HG03354 (cell line): ENCODE measurements around the gene NME4.
A peak's percentile ranks its signal among the peaks of the same experiment; 100 is the strongest.
"Not testable (repeated sequence)": the region's sequence is repeated elsewhere in the genome, so short reads cannot be mapped to it uniquely, and the experiment has no call there.

Experiments
- ATAC-seq: cut with Tn5 transposase; IDR thresholded peaks from one replicate; pipeline ENCODE4 v1.9.1; 2021; ENCODE audit warnings: mild to moderate bottlenecking; ENCODE audit not compliant: unreplicated experiment, poor library complexity, severe bottlenecking

NME4 gene

DNA sequence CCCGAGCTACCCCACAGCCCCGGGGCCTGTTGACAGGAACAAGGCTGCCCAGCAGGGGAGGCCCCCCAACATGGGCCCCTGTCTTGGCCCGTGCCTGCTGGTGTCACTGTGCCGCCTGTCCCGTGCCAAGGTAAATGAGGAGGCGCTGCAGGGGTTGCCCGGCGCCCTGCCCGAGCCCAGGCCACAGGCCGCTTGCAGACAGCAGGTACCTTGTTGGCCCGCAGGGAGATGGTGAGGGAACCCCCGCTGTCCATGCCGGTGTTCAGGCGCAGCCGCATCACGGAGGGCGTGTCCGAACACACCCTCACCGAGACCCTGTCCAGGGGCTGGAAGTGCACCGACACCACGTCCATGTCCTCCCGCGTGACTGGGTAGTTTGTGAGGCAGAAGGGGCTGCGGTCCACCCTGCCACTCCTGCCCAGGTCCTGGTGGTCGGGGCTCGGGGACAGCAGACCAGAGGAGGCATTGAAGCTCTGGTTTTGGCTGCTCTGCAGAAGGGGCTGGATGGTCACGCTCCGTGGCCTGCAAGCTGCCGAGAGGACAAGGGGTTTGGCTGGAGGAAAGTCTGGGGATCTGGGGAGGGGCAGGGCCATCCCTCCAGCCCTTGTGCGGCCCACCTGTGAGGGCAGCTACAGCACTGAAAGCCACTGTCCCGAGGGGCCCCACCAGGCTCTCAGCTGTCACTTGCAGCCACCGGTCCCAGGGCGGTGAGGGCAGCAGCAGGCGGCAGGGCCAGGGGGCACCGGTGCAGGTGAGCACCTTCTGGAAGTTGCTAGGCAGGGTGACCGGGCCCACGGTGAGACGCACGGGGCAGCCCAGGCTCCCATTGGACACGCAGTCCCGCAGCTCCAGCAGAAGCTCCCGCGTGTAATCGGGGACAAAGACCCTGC is 20.8 kb upstream of the NME4 start:
- no peak for ATAC-seq

DNA sequence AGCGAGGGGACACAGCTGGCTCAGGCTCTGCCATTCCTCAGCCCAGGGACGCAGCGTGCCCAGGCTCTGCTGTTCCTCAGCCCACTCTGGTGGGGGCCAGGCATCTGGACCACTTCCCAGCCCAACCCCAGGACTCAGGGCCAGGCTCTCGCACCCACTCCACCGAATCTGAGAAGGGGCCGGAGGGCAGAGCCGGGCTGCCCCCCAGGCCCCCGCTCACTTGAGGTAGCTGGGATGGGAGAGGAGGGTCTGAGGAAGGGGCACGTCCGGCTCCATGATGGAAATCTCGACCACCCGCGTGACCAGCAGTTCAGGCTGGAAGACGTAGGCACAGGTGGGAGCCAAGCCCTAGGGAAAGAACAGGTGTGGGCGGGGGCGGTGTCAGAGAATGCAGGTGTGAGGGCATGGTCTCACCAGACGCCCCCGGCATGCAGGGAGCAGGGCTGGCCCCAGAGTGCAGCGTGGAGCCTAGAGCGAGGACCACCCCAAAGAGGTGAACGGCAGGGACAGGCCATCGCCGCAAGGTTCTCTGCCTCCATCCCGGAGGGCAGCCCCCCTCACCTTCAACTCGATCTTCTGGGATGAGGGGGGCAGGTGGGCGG is 20.1 kb upstream of the NME4 start:
- no peak for ATAC-seq

- no peak for ATAC-seq
Measured at GRCh38 chr16:377419-377951, 19.5 kb upstream of the NME4 start.

DNA sequence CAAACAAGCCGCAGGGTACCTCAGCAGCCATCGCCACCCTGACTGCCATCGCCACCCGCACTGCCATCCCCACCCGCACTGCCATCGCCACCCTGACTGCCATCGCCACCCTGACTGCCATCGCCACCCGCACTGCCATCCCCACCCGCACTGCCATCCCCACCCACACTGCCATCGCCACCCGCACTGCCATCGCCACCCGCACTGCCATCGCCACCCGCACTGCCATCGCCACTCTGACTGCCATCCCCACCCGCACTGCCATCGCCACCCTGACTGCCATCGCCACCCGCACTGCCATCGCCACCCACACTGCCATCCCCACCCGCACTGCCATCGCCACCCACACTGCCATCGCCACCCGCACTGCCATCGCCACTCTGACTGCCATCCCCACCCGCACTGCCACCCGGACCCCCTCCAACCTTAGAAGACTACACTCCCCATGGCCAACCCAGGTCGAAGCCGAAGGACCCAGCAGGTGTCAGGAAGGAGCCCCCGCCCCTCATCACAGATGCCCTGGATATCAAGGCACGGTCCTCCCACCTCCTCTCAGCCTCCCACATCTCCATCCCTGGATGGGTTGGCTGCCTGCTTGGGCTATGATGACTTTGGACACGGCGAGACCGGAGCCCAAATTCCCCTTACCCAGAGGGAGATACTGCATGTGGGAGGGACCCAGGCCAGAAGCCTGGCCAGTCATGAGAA is 18.7 kb upstream of the NME4 start:
- not testable (repeated sequence) for ATAC-seq

DNA sequence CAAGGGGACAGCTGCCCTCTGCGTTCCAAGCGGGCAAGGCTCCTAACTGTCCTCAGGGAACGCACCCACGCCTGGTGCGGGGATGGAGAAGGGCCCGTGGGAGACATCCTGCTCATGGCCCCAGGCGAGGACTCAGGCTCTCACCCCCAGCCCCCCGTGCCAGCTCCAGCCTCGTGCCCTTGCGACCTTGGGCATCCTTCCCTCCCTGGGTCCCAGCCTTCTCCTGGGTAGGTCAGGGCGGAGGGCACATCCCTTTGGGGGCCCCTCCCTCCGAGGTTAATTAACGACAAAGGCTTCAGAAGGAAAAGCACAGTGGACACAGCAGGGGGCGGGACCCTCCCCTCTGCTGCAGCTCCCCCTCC is 18.2 kb upstream of the NME4 start:
- ATAC-seq, result no peak

DNA sequence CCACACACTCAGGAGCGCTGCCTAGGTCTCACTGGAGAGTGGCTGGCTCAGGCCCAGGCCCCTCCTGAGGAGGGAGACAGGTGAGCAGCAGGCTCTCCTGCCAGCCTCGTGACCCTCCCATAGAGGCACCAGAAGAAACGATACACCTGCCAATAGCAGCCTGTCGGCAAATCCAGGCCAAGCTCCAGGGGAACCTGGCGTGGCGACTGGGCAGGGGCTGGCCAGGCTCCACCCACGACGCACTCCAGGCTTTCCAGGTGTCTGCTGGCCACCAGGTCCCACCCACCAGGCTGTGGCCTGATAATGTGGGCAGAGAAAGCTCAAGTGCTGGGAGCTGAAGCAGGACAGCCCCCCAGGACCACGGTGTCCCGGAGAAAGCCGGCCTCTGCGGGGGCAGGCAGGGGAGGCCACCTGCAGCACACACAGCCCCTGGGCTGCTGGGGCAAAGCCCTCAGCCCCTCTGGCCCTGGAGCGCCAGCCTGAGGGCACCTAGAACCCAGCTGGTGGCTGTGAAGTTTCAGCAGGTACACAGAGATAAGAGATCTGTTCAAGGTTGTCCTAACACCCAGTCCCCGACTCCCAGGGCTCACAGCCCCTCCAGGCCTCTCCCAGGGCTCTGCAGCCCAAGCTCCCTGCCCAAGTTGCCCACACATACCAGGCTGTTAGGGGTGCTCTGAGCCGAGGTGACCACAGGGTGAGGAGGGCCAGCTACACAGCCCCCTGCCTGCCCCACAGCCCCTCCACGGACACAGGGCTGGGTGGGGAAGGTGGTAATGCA is 17.6 kb upstream of the NME4 start:
- no peak for ATAC-seq

- ATAC-seq, result no peak
Measured at GRCh38 chr16:379961-380761, 16.8 kb upstream of the NME4 start.

DNA sequence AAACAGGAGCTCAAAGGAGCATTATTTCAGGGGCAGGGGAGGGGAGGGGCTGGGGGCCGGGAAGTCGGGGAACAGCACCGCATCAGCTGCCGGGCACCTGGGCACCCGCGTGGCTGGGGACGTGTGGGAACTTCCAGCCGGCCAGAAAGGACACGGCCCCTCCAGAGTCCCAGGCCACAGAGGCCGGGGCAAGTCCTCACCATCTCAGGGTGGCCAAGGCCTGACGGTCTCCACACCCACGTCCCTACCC is 16.3 kb upstream of the NME4 start:
- ATAC-seq, result no peak

- ATAC-seq, result peak; percentile 34
Measured at GRCh38 chr16:381012-381788, 15.8 kb upstream of the NME4 start.

GRCh38 chr16:381789-382717 is 14.9 kb upstream of the NME4 start, which contains the start of gene PGAP6:
Gene PGAP6, minus strand, starts transcription at chr16:381978. Its CDS starts 157 bp downstream, at chr16:381821.
- ATAC-seq, result peak; percentile 45

DNA sequence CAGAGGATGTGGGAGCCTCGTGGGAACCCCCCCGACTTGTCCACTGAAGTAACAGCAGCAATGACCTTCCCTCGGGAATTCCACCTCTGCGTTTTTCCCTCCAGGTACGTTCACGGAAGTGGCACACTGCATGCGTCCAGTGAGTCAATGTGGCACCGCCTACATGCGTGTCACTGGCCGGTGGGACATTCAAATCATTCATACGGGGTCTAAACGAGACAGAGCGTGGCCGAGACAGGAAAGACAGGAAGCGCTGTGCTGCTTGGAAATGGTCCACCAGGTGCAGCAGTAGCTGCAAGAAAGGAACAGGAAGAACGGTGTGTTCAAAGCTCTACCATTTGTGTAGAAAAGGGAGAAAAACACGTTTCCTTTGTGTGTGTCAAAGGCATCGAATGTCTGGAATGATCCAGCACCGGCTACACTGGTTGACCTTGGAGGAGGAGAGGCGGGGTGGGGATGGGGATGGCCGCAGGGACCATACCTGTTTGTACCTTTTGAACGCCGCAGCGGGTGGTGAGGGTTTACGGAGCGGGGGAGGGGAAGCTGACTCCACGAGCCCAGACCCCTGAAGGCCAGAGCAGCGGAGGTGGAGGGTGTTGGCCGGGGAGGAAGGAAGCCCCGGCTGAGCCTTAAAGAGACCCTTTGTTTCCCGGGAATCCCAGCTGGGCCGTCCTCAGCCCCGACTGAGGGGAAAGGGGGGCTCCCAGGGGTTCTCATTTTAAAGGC is 13.5 kb upstream of the NME4 start:
- peak; percentile 45 for ATAC-seq

DNA sequence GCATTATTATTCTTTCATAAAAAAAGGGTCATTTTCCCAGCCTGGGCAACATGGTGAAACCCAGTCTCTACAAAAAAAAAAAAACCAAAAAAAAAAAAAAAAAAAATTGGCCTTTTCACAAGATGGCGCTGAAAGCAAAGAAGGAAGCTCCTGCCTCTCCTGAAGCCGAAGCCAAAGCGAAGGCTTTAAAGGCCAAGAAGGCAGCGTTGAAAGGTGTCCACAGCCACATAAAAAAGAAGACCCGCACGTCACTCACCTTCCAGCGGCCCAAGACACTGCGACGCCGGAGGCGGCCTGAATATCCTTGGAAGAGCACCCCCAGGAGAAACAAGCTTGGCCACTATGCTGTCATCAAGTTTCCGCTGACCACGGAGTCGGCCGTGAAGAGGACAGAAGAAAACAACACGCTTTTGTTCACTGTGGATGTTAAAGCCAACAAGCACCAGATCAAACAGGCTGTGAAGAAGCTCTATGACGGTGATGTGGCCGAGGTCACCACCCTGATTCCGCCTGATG is 10.3 kb upstream of the NME4 start:
- ATAC-seq, result no peak

- ATAC-seq, result not testable (repeated sequence)
Measured at GRCh38 chr16:387761-388666, 9.0 kb upstream of the NME4 start.

- no peak for ATAC-seq
Measured at GRCh38 chr16:389352-389751, 7.6 kb upstream of the NME4 start.

- peak; percentile 53 for ATAC-seq
Measured at GRCh38 chr16:391885-392335, 5.1 kb upstream of the NME4 start.
